ACC112 (cell line): ENCODE results near the gene IER5L.
A peak's percentile ranks its signal among the peaks of the same experiment; 100 is the strongest.
"Not testable (repeated sequence)": the region's sequence is repeated elsewhere in the genome, so short reads cannot be mapped to it uniquely, and the experiment has no call there.

Experiments
- H2AFZ ChIP-seq: fragments of 200-600 bp; sonication (generic); one replicate; pipeline ENCODE4 v1.6.0; 2017; ENCODE audit warnings: antibody characterized with exemption, low read length; ENCODE audit not compliant: unreplicated experiment
- H3K27ac ChIP-seq: fragments of 200-600 bp; sonication (generic); 2 replicates; pipeline ENCODE4 v1.5.1; 2014; ENCODE audit warnings: low read depth, mild to moderate bottlenecking, antibody characterized with exemption, low read length, moderate library complexity
- H3K27me3 ChIP-seq: fragments of 200-600 bp; sonication (generic); 2 replicates; pipeline ENCODE4 v1.6.1; 2014; ENCODE audit warnings: mild to moderate bottlenecking, antibody characterized with exemption, low read length, moderate library complexity, mixed read lengths; ENCODE audit not compliant: insufficient read depth
- H3K36me3 ChIP-seq: fragments of 200-600 bp; sonication (generic); 2 replicates; pipeline ENCODE4 v1.6.1; 2016; ENCODE audit warnings: mild to moderate bottlenecking, antibody characterized with exemption, low read length, moderate library complexity, mixed read lengths; ENCODE audit not compliant: insufficient read depth
- H3K4me1 ChIP-seq: fragments of 200-600 bp; sonication (generic); one replicate; pipeline ENCODE4 v1.6.1; 2016; ENCODE audit warnings: low read length, mixed read lengths; ENCODE audit not compliant: insufficient read depth, unreplicated experiment, control insufficient read depth
- H3K4me3 ChIP-seq: fragments of 200-600 bp; sonication (generic); 2 replicates; pipeline ENCODE4 v1.5.1; 2014; ENCODE audit warnings: mild to moderate bottlenecking, low read depth, low read length
- H3K79me2 ChIP-seq: fragments of 200-600 bp; sonication (generic); one replicate; pipeline ENCODE4 v1.6.0; 2016; ENCODE audit warnings: low read length; ENCODE audit not compliant: control insufficient read depth, unreplicated experiment, insufficient read depth

IER5L gene

DNA sequence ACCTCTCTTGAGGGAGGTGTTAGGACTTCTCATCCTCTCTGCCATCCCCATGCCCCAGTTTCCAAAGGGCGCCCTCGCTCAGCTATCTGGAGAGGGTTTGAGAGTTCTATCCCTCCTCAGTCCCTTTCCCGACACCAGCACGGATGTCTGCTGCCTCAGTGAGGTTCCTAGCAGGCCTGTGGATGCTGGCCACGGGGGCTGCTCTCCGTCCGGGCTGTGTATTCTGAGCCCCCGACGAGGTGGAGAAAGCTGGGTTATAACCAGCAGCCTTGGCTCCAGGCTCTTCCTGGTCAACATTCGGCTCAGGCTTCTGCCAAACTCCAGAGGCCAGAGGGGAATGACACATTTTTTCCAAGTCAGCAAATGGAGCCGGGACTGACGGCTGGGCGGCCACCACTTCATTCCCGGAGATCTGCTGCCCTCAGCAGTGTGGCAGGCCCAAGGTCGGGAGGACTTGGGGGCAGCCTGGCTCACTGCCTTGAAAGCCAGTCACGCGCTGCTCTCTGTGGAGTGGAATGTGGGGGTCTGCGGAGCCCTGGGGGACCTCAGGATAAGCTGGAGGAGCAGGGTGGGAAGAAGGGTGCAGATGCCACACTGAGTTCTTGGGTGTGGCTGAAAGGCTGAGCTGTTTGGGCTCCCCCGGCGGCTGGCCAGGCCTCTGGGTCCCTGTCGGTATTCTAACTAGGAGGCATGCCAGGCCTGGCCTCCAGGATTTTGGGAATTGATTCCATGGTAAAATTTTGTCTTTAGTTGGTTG is 39.4 kb downstream of the IER5L start:
- Histone ChIP-seq H3K4me1 (peaks cover 54% of the 10 kb centered on the region), H3K27me3 (no peaks in the 10 kb centered on the region), H3K4me3 (0 out of 2 replicates have a peak overlapping the region, but pooled peaks have one; percentile 5), H3K27ac (peak overlapping the region; percentile 100), H3K36me3 (peaks cover under 1% of the 10 kb centered on the region; the same call in 1 of the 2 replicates), H2AFZ (peak overlapping the region; percentile 16), H3K79me2 (peaks cover 11% of the 10 kb centered on the region)

DNA sequence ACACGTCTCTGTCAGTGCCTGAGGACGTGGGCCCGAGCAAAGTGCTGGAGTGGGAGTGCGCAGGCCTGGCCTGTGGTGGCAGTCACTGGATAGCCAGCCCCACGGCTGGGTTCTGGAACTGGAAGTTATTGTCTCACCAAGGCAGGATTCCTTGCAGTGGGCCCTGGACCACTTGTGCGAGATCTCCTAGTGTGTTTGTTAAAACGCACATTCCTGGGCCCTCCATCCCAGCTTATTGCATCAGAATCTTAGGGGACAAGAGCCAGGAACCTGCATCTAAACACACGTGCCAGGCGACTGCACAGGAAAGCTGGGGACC is 40.0 kb downstream of the IER5L start:
- Histone ChIP-seq H3K79me2 (peaks cover 11% of the 10 kb centered on the region), H3K4me3 (no peak overlapping the region), H3K27me3 (no peaks in the 10 kb centered on the region), H3K4me1 (peaks cover 49% of the 10 kb centered on the region), H3K27ac (peak overlapping the region; percentile 100), H2AFZ (no peak overlapping the region), H3K36me3 (peaks cover 3% of the 10 kb centered on the region; the same call in 1 of the 2 replicates)

- Histone ChIP-seq H3K4me1 (peaks cover 44% of the 10 kb centered on the region), H3K4me3 (no peak overlapping the region), H3K27me3 (no peaks in the 10 kb centered on the region), H3K79me2 (peaks cover 9% of the 10 kb centered on the region), H3K27ac (peak overlapping the region; percentile 100), H3K36me3 (peaks cover 3% of the 10 kb centered on the region; the same call in 1 of the 2 replicates), H2AFZ (no peak overlapping the region)
These were observed 40.5 kb downstream of the IER5L start for GRCh38 chr9:129137292-129138143.

GRCh38 chr9:129136446-129137035 is 41.5 kb downstream of the IER5L start:
- H3K27ac ChIP-seq = no peak overlapping the region
- peaks cover 3% of the 10 kb centered on the region; the same call in 1 of the 2 replicates for H3K36me3 ChIP-seq
- peaks cover 1% of the 10 kb centered on the region for H3K79me2 ChIP-seq
- H2AFZ ChIP-seq = no peak overlapping the region
- H3K4me3 ChIP-seq = no peak overlapping the region
- H3K27me3 ChIP-seq = no peaks in the 10 kb centered on the region
- peaks cover 34% of the 10 kb centered on the region for H3K4me1 ChIP-seq

DNA sequence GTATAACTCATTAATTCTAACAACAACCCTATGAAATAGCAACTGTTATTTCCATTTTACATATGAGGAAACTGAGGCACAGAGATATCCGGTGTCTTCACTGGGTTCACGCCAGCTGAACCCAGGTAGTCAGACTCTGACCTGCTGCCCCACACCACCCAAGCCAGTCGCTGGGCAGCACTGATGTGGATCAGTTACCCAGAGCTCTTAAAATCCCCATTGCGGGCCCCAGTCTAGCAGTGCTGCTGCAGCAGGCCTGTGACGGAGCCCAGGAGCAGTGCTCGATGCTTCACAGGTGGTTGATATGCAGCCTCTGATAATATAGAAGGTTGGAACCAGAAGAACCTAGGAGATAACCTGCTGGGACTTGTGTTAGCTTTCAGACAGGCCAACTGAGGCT is 42.6 kb downstream of the IER5L start:
- H2AFZ ChIP-seq = no peak overlapping the region
- H3K79me2 ChIP-seq = no peaks in the 10 kb centered on the region
- peaks cover 8% of the 10 kb centered on the region for H3K36me3 ChIP-seq
- peaks cover 23% of the 10 kb centered on the region for H3K4me1 ChIP-seq
- no peak overlapping the region for H3K27ac ChIP-seq
- no peak overlapping the region for H3K4me3 ChIP-seq
- H3K27me3 ChIP-seq = no peaks in the 10 kb centered on the region

DNA sequence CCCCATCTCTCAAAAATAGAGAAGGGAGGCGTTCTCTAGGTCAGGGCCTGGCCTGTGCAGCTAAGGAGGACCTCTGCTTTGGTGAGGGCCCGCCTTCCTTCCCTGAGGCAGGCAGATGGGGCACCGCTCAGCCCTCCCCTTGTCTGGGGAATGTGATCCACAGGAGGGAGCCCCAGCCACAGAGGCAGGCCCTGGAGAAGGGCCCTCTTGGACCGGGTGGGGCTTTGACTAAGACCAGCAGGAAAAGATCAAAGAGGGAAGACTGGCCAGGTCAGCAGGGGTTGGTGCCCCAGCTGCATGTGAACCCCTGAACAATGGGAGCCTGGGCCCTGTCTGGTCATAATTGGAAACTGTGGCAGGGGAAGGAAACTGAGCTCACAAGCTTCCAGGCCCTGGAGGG is 45.0 kb downstream of the IER5L start:
- H3K4me1 ChIP-seq = peaks cover 2% of the 10 kb centered on the region
- H3K4me3 ChIP-seq = no peak overlapping the region
- no peaks in the 10 kb centered on the region for H3K27me3 ChIP-seq
- H3K27ac ChIP-seq = no peak overlapping the region
- H3K79me2 ChIP-seq = no peaks in the 10 kb centered on the region
- H2AFZ ChIP-seq = no peak overlapping the region
- peaks cover 14% of the 10 kb centered on the region for H3K36me3 ChIP-seq

- H3K27ac ChIP-seq = no peak overlapping the region
- H3K27me3 ChIP-seq = no peaks in the 10 kb centered on the region
- H3K36me3 ChIP-seq = peaks cover 17% of the 10 kb centered on the region
- H3K4me3 ChIP-seq = no peak overlapping the region
- H2AFZ ChIP-seq = no peak overlapping the region
- H3K4me1 ChIP-seq = peaks cover 7% of the 10 kb centered on the region
- no peaks in the 10 kb centered on the region for H3K79me2 ChIP-seq
These were observed 46.5 kb downstream of the IER5L start for GRCh38 chr9:129131300-129132145.

GRCh38 chr9:129130791-129131190 is 47.3 kb downstream of the IER5L start:
- no peak overlapping the region for H3K4me3 ChIP-seq
- H2AFZ ChIP-seq = no peak overlapping the region
- peaks cover 2% of the 10 kb centered on the region for H3K79me2 ChIP-seq
- no peaks in the 10 kb centered on the region for H3K27me3 ChIP-seq
- no peak overlapping the region for H3K27ac ChIP-seq
- peaks cover 12% of the 10 kb centered on the region for H3K4me1 ChIP-seq
- H3K36me3 ChIP-seq = peaks cover 17% of the 10 kb centered on the region

DNA sequence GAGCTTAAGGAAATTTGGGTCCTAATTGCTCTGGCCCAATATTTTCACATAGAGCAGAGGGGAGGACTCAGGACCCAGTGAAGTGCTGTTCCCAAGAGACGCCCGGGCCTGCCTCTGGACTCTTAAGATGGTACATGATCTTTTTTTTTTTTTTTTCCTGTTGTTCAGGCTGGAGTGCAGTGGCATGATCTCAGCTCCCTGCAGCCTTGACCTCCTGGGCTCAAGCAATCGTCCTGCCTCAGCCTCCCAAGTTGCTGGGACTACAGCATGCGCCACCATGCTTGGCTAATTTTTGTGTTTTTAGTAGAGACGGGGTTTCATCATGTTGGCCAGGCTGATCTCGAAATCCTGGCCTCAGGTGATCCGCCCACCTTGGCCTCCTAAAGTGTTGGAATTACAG is 47.8 kb downstream of the IER5L start:
- H2AFZ ChIP-seq, H3K27ac ChIP-seq, H3K27me3 ChIP-seq, H3K79me2 ChIP-seq, H3K4me3 ChIP-seq: not testable (repeated sequence)
- Histone ChIP-seq H3K4me1 (peaks cover 13% of the 10 kb centered on the region), H3K36me3 (peaks cover 17% of the 10 kb centered on the region)

- Histone ChIP-seq H3K79me2 (peaks cover 2% of the 10 kb centered on the region), H3K4me3 (no peak overlapping the region), H3K27ac (no peak overlapping the region), H3K4me1 (peaks cover 23% of the 10 kb centered on the region), H3K27me3 (no peaks in the 10 kb centered on the region), H2AFZ (no peak overlapping the region), H3K36me3 (peaks cover 20% of the 10 kb centered on the region)
These were observed 49.4 kb downstream of the IER5L start for GRCh38 chr9:129128689-129129088.
